Tibial nerve (tissue), 4 donors: ENCODE data around the gene AK2.

Experiments used
- CTCF ChIP-seq, 5 experiments: fragments of 200-600 bp in 3 of 5; fragments of 450-650 bp in 2 of 5; sonication (generic) in 3 of 5; IDR thresholded peaks; one replicate each; pipeline ENCODE4 v1.5.1; 2016 to 2019; ENCODE audit warnings: antibody characterized with exemption in 5 of 5, mild to moderate bottlenecking in 3 of 5, moderate library complexity in 2 of 5
- EP300 ChIP-seq, 2 donors: sonication (generic); formaldehyde crosslinking; IDR thresholded peaks; one replicate each; pipeline ENCODE4 v1.6.1; 2017; ENCODE audit warnings: antibody characterized with exemption in 2 of 2, mild to moderate bottlenecking in 1 of 2
- POLR2A ChIP-seq, 2 donors: fragments of 450-650 bp; IDR thresholded peaks; one replicate each; pipeline ENCODE4 v1.6.1; 2017; ENCODE audit warnings: antibody characterized with exemption in 2 of 2, mild to moderate bottlenecking in 2 of 2, moderate library complexity in 2 of 2

DNA sequence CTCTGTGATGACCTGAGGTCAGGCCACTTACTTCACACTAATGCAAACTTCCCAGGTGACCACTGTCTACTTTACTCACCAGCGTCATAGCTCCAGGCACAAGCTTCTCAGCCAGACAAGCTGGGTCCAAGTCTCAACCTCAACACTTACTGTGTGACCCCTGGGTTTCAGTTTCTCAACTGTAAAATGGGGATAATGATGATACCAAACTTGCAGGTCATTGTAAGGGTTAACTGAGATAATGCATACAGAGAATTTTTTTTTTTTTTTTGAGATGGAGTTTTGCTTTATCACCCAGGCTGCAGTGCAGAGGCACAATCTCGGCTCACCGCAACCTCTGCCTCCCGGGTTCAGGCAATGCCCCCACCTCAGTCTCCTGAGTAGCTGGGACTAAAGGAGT is 34.7 kb downstream of the AK2 start:
- TF ChIP-seq CTCF (IDR thresholded peaks at IDR 0.05) (no peak), POLR2A (IDR thresholded peaks at IDR 0.05) (no peak), EP300 (IDR thresholded peaks at IDR 0.05) (no peak)
